ENCODE results near the gene SLC5A5. TPM values are rescaled to one million over a fixed set of nuclear protein-coding genes. Genes with fewer than 3 reads are reported as not detected.
A peak's percentile ranks its signal among the peaks of the same experiment; 100 is the strongest.

Gene SLC5A5
- total and polyA plus RNA-seq, 2 of the 8 experiments (the other 6 are each of a cell fraction or from before 2014, with no cell fraction given), result 1.5 to 1.8 TPM

- FAIRE-seq (no peak), DNase-seq (ENCODE audit: low read depth in 1 of 2, low spot score in 2 of 2) (no peak)
- POLR2A ChIA-PET (ENCODE audit: partially characterized antibody), result interaction anchor here (1.3 kb wide), 1 partner anchor 61 kb away, joined by 6 read pairs; the partner anchor contains the start of gene RPL18A
These were observed 48.8 kb downstream of the SLC5A5 start for GRCh38 chr19:17920527-17920926.

More at GRCh38 chr19:17920527-17920926, 48.8 kb downstream of the SLC5A5 start:
- Histone ChIP-seq H4K91ac (replicated peaks; ENCODE audit: insufficient read length, low read length) (no peak overlapping the region), H4K8ac (ENCODE audit: extremely low read depth, insufficient read depth, low read length) (no peak overlapping the region), H3K79me2 (ENCODE audit: control insufficient read depth in 1 of 2, insufficient read depth in 2 of 2, low read length in 2 of 2) (no peaks in the 10 kb centered on the region), H3K4me3 (ENCODE audit: extremely low read depth in 1 of 4, insufficient read depth in 2 of 4, low read depth in 3 of 4, low read length in 4 of 4) (no peak overlapping the region), H3K14ac (ENCODE audit: insufficient read length) (no peak overlapping the region), H3K79me1 (ENCODE audit: low read depth, low read length) (no peaks in the 10 kb centered on the region), H2BK12ac (ENCODE audit: low read depth, low read length) (no peak overlapping the region), H3K9me3 (ENCODE audit: insufficient read depth in 2 of 2, low read depth in 1 of 2, low read length in 1 of 2) (peaks cover 5 to 18% of the 10 kb centered on the region in 2 experiments; a peak in 3 of 4 replicates), H3K23me2 (ENCODE audit: low read depth, low read length) (no peaks in the 10 kb centered on the region), H2BK15ac (ENCODE audit: low read length) (no peak overlapping the region), H2AFZ (ENCODE audit: low read length) (no peak overlapping the region), H3K18ac (ENCODE audit: extremely low read depth, low read length) (no peak overlapping the region), H3K23ac (ENCODE audit: insufficient read length) (no peak overlapping the region), H3K56ac (replicated peaks; ENCODE audit: insufficient read length, low read depth, low read length) (no peak overlapping the region), H4K5ac (ENCODE audit: insufficient read length, low read depth, low read length) (no peak overlapping the region), H4K20me1 (replicated peaks in 1 of 2; ENCODE audit: control insufficient read depth in 1 of 2, insufficient read depth in 2 of 2, low read length in 2 of 2) (no peaks in the 10 kb centered on the region), H3K4ac (replicated peaks; ENCODE audit: insufficient read length, low read depth, low read length) (no peak overlapping the region), H3K9ac (replicated peaks in 1 of 4; ENCODE audit: extremely low read depth in 1 of 4, low read depth in 3 of 4, low read length in 3 of 4) (no peak overlapping the region), H3K36me3 (ENCODE audit: control insufficient read depth in 2 of 4, insufficient read depth in 4 of 4, low read length in 3 of 4) (no peaks in the 10 kb centered on the region), H2BK20ac (ENCODE audit: low read length) (no peak overlapping the region), H3K4me1 (replicated peaks in 1 of 4; ENCODE audit: control insufficient read depth in 3 of 4, insufficient read depth in 4 of 4, low read length in 3 of 4) (no peaks in the 10 kb centered on the region), H2AK5ac (ENCODE audit: low read depth, low read length) (no peak overlapping the region), H2BK120ac (replicated peaks; ENCODE audit: low read depth, low read length) (no peak overlapping the region), H3K4me2 (ENCODE audit: insufficient read depth in 1 of 2, low read depth in 2 of 2, low read length in 2 of 2) (no peak overlapping the region), H3K27me3 (replicated peaks in 1 of 4; ENCODE audit: control insufficient read depth in 3 of 4, extremely low read depth in 1 of 4, insufficient read depth in 3 of 4, low read length in 3 of 4) (no peaks in the 10 kb centered on the region), H3K27ac (ENCODE audit: low read depth, low read length) (no peak overlapping the region), H2BK5ac (ENCODE audit: low read depth, low read length) (no peak overlapping the region)
- CTCF ChIA-PET (ENCODE audit: partially characterized antibody), result interaction anchor here (0.8 to 1.6 kb wide), 3 partner anchors 13 to 51 kb away, joined by 3 to 4 read pairs (median 4); partner anchors contain the start of gene SLC5A5
- 0 out of 2 replicates have a peak, but pooled peaks have one; percentile 17 for TF ChIP-seq KDM1A (IDR thresholded peaks at IDR 0.05; ENCODE audit: borderline replicate concordance, low read length)
- no peak for TF ChIP-seq SP1 (IDR thresholded peaks at IDR 0.05; ENCODE audit: low read depth, low read length)
